Caki2 (cell line): ENCODE measurements around the gene SPINK4. TPM values are rescaled to one million over a fixed set of nuclear protein-coding genes. Genes with fewer than 3 reads are reported as not detected.

Experiments
- DNase-seq: peaks from one replicate; pipeline ENCODE4 v3.0.0-alpha.2; 2015; ENCODE audit warnings: low read depth
- in situ Hi-C: cut with HindIII; loops from 2 replicates; pipeline ENCODE4 v1.10.0; 2016; ENCODE audit warnings: low sequenced_read_pairs, low pct_unique_long_range_greater_than_20kb, mixed read lengths
- total RNA-seq: library from RNA; depleted of rRNA; stranded (reverse); fragments of >200 nt; shearing (Covaris generic); gene quantifications from 2 replicates; pipeline ENCODE4 v1.2.3, GENCODE V29; 2014; ENCODE audit warnings: low replicate concordance

The SPINK4 gene
- total RNA-seq, 1 experiment from 2014 or later = not detected

DNA sequence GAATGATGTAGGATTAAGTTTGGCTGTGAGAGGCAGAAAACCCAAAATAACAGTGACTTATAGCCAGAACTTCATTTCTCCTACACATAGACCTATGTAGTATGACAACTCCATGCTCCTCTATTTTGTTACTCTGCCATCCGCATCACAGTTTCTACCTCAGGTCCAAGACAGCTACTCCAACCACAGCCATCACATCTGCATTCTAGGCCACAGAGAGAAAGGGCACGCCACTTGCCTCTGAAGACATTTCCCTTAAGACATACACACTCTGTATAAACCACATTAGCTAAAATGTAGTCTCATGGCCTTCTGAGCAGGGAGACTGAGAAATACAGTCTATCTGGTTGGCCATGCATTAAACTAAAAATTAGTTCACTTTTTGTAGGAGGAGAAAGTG is 10.0 kb downstream of the SPINK4 start:
- in situ Hi-C loops = no loop called here

DNA sequence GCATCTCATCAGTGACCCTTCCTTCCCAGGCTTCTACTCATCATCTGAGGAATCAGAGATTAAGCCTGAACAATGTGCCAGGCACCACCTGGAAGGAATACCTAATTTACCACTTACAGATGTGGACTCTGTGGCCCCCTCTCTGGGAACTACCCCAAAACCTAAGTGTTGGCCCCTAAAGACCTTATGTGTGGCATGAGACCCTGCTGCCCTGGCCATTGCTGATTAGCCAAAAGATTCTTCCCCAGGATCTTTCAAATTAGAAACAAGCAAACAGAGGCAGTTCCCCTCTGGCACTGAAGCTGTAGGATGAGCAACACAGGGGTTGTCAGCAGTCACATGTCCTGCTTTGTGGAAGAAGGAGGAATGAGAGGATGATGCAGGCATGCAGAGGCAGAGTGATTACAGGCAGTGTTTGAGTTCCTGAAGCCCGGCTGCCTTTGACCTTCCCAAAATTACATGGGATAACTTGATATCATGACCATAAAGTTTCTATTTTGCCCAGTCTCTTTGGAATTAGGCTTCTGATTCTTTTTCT is 10.6 kb downstream of the SPINK4 start:
- in situ Hi-C loops = no loop called here
- DNase-seq = no peak

More for the DNA sequence above, 10.0 kb downstream of the SPINK4 start:
- DNase-seq = no peak

DNA sequence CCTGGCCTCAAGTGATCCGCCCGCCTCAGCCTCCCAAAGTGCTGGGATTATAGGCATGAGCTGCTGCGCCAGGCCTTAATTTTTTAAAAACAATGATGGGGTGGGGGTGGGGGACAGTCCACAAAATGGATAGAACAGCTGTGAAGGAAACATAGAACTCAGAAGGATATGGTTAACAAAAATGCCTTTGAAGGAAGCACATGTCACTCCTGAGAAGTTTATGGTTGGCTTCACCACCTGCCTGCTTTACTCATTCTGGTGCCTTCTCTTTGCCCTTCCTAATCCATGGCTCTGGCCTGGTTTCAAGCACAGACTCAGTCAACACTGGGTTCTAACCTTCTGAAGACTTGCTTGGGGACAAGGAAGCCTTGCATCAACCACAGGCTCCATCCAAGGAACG is 14.2 kb downstream of the SPINK4 start:
- in situ Hi-C loops = no loop called here
- no peak for DNase-seq

DNA sequence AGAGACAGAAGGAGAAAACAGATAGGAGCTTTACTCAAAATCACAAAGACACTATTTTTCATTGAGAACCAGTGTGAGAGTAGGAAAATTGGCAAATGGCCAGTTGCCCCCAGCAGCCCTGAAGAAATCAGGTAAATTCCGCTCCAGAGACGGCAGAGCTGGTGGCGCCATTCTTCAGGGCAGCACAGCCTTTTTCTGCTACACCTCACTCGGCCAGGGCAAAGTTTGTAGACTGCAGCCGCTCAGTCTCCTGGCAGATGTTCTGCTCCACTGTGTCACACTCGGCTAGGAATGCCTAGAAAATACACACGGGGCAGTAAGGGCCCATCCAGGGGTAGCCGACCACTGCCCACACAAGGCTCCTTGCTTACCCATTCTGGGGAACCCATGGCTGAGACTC is 15.0 kb downstream of the SPINK4 start:
- in situ Hi-C loops = no loop called here
- no peak for DNase-seq

DNA sequence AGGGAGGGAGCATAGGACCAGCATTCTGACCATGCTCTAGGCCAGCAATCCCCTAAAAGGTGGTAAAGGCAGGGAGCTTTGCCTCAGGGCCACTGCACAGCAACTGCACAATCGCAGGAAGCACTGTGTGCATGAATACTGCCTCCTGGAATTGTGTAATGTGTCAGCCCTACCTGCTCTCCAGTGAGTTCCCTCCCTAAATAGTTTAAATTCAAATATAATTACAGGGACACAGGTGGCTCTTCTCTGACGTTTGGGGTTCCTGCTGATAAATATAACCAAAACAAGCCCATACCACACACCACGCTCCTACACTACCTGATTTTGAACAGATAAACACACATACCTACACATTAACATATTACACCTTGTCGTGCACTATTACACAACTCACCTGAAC is 15.5 kb downstream of the SPINK4 start:
- DNase-seq = no peak
- in situ Hi-C loops = no loop called here

DNA sequence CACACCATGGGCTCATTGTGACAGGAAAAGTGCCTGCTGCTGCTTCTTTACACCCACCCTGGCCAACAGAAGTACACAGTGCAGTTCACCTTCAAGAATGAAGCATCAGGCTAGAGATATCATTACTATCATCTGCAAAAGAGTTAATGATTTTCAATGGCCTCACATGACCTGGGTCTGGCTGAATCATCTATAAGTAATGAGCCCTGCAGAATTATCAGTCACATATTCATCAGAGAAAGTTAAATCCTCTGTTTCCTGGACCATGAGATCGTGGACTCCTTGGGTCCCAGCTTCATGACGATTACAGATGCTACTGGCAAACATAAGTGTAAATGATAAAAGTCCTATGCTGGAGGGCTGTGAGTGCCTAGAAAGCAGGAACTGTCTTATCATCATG is 16.3 kb downstream of the SPINK4 start:
- in situ Hi-C loops = no loop called here
- peak; percentile 45 for DNase-seq

DNA sequence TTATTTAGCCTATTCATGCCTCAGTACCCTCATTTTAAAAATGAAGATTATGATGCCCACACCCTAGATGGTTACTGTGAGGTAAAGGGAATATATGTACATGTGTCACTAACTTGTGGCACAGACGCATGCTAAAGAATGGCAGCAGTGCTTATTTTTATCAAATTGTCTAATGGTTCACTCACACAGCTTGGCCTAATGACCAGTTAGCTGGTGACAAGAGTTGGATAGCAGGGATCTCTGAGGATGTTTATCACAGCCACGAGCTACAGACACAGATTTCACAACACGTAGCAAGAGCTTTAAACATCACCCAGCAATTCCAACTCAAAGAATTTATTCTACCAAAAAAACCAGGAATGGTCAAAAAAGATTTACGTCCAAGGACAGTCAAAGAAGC is 17.3 kb downstream of the SPINK4 start:
- in situ Hi-C loops = no loop called here
- DNase-seq = no peak

DNA sequence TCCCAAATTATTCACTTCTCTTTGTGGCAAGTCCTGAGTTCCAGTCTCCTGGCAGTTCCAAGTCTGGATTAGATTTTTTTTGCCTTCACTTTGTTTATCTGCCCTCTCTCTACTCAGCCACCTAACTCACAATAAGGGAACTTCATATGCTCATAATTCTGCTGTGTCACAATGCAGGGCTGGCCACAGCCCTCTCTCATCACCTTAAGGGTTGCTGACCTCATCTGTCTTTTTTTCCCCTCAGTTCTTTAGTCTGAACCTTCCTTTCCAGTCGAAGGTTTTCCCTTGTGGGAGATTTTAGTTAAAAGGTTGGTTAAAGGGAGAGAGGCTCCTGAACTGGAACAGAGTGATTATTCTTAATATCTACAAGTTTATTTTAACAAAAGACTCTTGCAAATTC is 20.4 kb downstream of the SPINK4 start:
- in situ Hi-C loops = no loop called here
- no peak for DNase-seq

DNA sequence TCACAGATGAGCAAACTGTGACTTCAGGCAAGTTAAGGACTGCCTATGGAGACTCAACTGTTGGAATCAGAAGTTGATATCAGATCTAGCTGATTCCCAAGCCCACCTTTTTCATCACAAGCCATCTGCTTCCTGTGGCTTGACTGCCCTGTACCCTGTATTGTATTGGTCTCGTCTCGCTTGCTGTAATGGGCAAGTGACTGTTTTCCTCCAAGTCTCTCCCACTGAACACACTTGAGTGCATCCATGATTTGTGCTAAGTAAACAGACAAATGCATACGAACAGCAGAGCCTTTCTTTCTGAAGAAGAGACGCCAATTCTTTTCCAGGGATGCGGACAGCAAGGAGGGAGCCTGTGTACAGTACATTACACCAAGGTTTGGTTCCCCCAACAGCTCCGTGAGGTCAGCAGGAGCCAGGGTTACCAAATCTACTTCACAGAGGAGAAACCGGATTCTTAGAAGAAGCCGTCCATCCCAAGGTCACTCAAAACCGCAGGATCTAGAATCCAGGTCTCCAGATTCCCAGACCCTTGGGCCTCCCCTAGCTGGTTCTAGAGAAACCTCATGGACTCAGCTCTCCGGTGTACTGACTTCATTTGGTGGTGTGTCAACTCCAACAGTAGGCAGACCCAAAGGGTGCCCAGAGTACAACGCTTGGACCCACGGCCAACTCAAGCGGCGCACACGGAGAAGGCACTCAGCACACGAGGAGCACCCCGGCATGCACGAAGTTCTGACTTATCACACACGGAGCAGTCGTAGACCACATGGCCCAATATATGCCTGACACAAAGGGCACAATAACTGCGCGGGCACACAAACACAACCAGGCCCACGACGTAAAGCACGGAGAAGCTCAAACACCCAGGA is 23.4 kb downstream of the SPINK4 start:
- in situ Hi-C loops = no loop called here
- DNase-seq = no peak

DNA sequence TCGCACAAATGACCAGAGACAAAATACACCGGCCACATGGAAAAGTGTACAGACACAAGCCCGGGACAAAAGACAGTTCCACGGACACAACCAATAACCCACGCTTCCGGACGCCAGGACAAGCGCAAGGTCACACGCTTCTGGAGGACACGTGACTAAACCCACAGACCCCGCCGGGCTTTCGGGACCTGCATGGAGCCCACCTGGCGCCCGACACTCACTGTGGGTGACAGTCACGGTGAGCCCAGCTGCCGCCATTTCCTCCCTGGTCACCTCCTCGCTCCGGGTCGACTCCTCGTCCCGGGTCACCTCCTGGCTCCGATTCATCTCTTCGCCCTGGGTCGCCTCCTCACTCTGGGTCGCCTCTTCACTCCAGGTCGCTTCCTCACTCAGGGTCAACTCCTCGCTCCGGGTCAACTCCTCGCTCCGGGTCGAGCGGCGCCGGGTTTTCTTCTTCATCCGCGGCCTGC is 24.1 kb downstream of the SPINK4 start:
- DNase-seq = no peak

DNA sequence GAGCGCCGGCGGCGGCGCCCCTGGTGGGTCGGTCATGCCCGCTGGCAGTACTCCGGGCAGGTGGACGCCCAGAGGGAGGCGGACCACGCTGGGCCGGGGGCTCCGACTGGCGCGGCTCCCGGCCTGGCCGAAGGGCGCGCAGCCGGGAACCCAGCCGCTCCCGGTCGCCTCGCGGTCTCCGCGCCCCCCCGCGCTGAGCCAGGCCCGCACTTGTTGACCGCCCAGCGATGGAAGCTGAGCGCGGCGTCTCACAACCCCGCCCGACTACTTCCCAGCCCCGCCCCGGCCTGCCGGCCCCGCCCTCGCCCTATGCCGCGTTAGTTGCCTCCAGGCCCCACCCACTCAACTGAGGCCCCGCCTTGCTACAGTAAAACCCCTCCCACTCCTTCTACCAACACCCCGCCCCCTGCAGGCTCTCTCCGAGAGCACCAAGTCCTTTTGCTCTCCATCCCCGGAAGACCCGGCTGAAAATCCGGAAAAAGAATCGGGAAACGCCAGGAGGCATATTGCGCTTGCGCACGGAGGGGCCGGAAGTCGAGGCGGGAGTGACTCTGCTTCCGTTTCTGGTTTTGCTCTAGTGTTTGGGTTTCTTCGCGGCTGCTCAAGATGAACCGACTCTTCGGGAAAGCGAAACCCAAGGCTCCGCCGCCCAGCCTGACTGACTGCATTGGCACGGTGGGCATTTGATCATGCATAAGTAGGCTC is 24.7 kb downstream of the SPINK4 start, which contains the start of the genes BAG1 and CHMP5:
Gene BAG1, minus strand, starts transcription at position 236 of the 705 bp plus-strand sequence.
Gene CHMP5, plus strand, starts transcription at position 577 of the 705 bp plus-strand sequence. Its CDS starts 30 bp downstream, at position 607.
- peak; percentile 97 for DNase-seq
- in situ Hi-C loops = no loop called here

More for the DNA sequence above, 24.1 kb downstream of the SPINK4 start:
- in situ Hi-C loops = no loop called here

DNA sequence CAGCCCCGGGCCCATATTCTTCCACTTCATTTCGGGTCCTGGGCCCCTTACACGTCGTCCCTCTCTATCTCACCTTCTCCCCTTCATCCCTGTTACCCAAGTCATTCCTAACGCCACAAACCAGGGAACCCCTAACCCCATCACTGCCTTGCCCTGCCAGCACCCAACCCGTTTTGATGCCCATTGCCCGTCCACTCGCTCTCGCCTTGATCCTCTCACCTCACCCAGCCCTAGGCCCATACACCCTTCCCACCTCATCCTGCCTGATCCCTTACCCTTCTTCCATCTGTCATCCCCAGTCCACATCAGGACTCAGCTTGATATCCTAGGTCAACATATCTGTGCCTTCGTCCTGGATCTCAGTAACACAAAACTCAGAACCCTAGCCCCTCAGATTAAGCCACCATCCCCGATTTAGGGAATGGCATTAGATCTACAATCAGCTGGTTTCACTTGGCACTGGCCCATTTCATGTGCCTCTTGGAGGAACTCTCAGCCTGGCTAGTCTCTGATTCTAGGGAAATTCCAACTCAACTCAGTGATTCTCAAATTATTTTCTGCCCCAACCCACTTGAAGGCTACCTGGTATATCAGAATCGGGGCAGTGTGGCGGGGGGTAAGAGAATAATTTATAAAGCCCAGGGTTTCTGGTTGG is 25.4 kb downstream of the SPINK4 start:
- DNase-seq = no peak
- in situ Hi-C loops = no loop called here

DNA sequence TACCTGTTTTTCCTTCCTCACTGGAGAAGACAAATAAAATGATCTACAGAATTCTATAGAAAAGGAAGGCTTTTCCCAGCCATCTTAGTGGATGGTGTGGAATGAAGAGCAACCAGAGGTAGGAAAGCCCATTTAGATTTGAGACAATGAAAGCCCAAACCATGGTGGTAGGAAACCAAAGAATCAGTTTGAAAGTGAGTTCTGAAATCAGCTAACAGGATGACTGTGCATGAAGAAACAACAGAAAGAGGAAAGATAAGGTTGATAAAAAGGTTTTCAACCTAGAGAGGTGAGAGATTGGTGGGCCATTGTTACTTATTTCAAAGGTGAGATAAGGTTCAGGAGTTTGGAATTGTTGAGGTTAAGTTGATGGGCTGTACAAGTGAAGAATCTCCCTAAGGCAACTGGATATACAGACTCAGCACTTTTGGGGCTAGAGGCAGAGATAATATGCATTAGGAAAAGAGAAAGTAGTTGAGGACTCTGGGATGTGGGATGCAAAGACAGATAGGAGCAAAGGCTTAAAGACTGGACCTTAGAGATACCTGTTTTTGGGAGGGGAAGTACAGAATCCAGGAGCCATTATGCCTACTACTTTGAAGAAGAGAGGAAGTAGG is 27.3 kb downstream of the SPINK4 start:
- in situ Hi-C loops = no loop called here
- no peak for DNase-seq

DNA sequence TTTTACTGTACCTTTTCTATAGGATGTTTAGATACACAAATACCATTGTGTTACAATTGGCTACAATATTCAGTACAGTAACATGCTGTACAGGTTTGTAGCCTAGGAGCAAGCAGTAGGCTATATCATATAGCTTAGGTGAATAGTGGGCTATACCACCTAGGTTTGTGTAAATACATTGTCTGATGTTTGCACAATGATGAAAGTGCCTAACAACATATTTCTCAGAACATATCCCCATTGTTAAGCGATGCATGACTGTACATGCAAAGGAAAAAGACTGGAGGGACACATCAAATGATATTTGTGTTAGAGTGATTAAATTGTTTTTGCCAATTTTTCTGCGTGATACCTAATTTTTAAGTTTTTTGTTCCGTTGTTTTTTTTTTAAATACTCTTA is 30.2 kb downstream of the SPINK4 start:
- in situ Hi-C loops = no loop called here

DNA sequence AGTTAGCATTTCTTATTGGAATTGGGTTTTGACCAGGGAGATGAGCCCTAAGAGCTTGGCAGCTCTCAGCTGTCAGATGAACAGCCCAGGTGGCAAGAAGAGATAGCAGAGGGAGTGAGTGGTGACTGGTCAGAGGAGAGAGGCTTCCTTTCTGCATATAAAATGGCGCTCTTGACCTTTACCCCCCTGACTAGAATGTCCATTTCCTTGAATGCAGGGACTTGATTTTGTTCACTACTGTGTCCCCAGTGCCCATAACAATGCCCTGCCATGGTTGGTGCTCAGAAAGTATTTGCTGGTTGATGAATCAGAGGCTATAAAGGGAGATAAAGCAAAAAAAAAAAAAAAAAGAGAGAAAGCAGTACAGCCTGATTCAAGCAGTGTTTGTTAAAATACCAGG is 32.1 kb downstream of the SPINK4 start:
- peak; percentile 86 for DNase-seq
- in situ Hi-C loops = no loop called here

More for the DNA sequence above, 30.2 kb downstream of the SPINK4 start:
- DNase-seq = no peak

DNA sequence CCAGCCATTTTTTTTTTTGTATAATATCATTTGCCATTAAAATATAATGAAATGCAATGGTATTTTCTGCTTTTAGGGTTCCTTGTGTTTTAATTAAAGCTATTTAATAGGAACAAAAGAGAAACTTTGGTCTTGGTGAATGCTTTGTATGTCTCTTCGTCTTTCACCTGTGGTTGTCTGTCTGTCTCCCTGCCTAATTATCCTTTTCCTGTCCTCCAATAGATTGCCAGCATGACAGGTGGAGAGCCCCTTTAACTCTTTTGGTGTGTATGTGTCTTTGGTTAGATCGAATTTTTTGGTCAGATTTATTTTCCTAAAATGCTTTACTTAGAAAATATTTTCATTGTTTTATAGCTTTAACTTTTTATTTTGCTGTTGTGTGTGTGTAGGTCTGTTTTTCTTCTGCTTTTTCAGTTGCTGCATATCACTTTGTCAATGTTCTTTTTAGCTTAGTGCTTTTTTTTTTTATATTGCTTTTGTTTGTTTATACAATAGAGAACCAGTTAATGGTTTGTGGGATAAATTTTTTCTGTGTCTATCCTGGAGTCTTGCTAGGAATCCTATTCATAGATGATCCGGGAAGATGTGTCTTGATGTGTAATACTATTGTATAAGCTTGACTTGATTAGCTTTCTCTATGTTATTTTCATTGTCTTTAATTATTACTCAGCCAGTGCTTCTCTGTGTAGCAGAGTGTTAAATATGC is 33.5 kb downstream of the SPINK4 start:
- in situ Hi-C loops = no loop called here
- no peak for DNase-seq

DNA sequence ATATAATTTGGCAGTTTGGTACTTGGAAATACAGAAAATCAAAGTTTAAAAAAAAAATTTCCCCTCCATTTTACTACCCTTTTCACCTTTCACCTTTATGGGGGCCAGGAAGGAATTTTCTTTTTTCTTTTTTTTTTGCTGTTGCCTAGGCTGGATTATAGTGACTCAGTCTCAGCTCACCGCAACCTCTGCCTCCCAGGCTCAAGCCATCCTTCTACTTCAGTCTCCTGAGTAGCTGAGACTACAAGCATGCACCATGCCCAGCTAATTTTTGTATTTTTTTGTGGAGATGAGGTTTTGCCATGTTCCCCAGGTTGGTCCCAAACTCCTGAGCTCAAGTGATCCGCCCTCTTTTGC is 34.0 kb downstream of the SPINK4 start:
- in situ Hi-C loops = no loop called here
- peak; percentile 52 for DNase-seq

DNA sequence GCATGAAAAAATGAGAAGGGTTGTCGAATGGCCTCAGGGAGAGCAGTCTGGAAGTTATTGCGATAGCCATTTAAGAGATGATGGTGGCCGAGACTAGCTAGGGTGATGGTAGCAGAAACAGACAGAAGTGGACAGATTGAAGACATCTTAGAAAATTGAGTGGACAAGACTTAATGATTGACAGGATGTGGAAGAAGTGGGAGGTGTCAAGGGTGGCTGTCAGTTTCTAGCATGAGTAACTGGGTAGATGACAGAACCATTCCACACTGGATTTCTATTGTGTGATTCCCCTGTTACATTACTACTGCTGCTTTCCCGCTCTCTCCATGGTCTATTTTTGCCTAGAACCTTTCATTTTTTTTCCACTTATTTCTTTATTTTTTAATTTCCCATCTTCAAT is 37.5 kb downstream of the SPINK4 start:
- in situ Hi-C loops = no loop called here
- no peak for DNase-seq
